ENCODE measurements around the gene CEP95. TPM values are rescaled to one million over a fixed set of nuclear protein-coding genes. Genes with fewer than 3 reads are reported as not detected.

CEP95 gene
- polyA plus RNA-seq, 2 of the 4 experiments (the other 2 are of a cell fraction): 30.0 to 73.0 TPM

GRCh38 chr17:64457156-64457555, 49.6 kb upstream of the CEP95 start:
- 84% methylated on average over 7 of the region's 7 CpGs for WGBS (ENCODE audit: missing lambda C conversion rate)
- CTCF ChIA-PET: interaction anchor here (0.6 to 3.1 kb wide), 7 partner anchors 13 to 154 kb away, joined by 3 to 24 read pairs (median 3); no protein-coding TSS in a partner anchor
- POLR2A ChIA-PET: no interaction called here
- no peak for ATAC-seq
- no peak overlapping the region for H3K4me2 ChIP-seq
- H3K9me3 ChIP-seq: no peaks in the 10 kb centered on the region
- H3K4me3 ChIP-seq: no peak overlapping the region
- TF ChIP-seq CBX2 (IDR thresholded peaks at IDR 0.05; ENCODE audit: borderline replicate concordance, low read depth) (no peak), JUN (IDR thresholded peaks at IDR 0.05) (no peak), HOXB5 (CRISPR knock-in tag; IDR thresholded peaks at IDR 0.05) (no peak), PBX3 (IDR thresholded peaks at IDR 0.05) (no peak), CEBPB (IDR thresholded peaks at IDR 0.05) (no peak)
- no peak for FAIRE-seq
- no peak overlapping the region for H3K27ac ChIP-seq
- DNase-seq (ENCODE audit: low read depth in 1 of 2, low spot score in 1 of 2): no peak
- H3K4me1 ChIP-seq: peaks cover 5% of the 10 kb centered on the region; the same call in 1 of the 3 replicates

GRCh38 chr17:64458756-64459155, 48.0 kb upstream of the CEP95 start:
- no peak for FAIRE-seq
- ChIA-PET POLR2A (no interaction called here), CTCF (interaction anchor here (3.1 to 3.6 kb wide), 2 partner anchors 39 to 138 kb away, joined by 15 to 27 read pairs; no protein-coding TSS in a partner anchor)
- H3K9me3 ChIP-seq: no peaks in the 10 kb centered on the region
- TF ChIP-seq CHD4 (IDR thresholded peaks at IDR 0.05; ENCODE audit: borderline replicate concordance) (no peak), POLR2A (IDR thresholded peaks at IDR 0.05; ENCODE audit: low read length) (no peak), HMGXB4 (CRISPR knock-in tag; IDR thresholded peaks at IDR 0.05; ENCODE audit: borderline replicate concordance) (no peak), MYC (IDR thresholded peaks at IDR 0.05; ENCODE audit: borderline replicate concordance, low read length) (no peak), KDM5A (IDR thresholded peaks at IDR 0.05) (no peak), RNF2 (IDR thresholded peaks at IDR 0.05; ENCODE audit: borderline replicate concordance, low read depth) (no peak), MAFK (IDR thresholded peaks at IDR 0.05; ENCODE audit: partially characterized antibody) (no peak), RARB (CRISPR knock-in tag; IDR thresholded peaks at IDR 0.05) (no peak), ZFP36 (IDR thresholded peaks at IDR 0.05; ENCODE audit: borderline replicate concordance, partially characterized antibody) (no peak), NFE2L2 (conservative IDR thresholded peaks at IDR 0.05; ENCODE audit: low read length) (no peak), EHMT2 (IDR thresholded peaks at IDR 0.05; ENCODE audit: low read depth) (no peak), RFX5 (IDR thresholded peaks at IDR 0.05) (no peak), HDAC2 (IDR thresholded peaks at IDR 0.05) (no peak), RCOR1 (IDR thresholded peaks at IDR 0.05; ENCODE audit: low read depth, low read length) (no peak), POLR2AphosphoS2 (conservative IDR thresholded peaks at IDR 0.05; ENCODE audit: low read length) (no peak), HOXB5 (CRISPR knock-in tag; IDR thresholded peaks at IDR 0.05) (no peak), FOXS1 (CRISPR knock-in tag; IDR thresholded peaks at IDR 0.05) (no peak)
- no peak overlapping the region for H3K27ac ChIP-seq
- peaks cover 5% of the 10 kb centered on the region; the same call in 1 of the 3 replicates for H3K4me1 ChIP-seq
- H3K4me2 ChIP-seq: no peak overlapping the region
- peak; percentile 30 to 32; a peak in 3 of 6 replicates for ATAC-seq
- no peak overlapping the region for H3K4me3 ChIP-seq
- DNase-seq (ENCODE audit: low read depth in 1 of 2, low spot score in 1 of 2): no peak
- 70% methylated on average over 8 of the region's 8 CpGs for WGBS (ENCODE audit: missing lambda C conversion rate)

DNA sequence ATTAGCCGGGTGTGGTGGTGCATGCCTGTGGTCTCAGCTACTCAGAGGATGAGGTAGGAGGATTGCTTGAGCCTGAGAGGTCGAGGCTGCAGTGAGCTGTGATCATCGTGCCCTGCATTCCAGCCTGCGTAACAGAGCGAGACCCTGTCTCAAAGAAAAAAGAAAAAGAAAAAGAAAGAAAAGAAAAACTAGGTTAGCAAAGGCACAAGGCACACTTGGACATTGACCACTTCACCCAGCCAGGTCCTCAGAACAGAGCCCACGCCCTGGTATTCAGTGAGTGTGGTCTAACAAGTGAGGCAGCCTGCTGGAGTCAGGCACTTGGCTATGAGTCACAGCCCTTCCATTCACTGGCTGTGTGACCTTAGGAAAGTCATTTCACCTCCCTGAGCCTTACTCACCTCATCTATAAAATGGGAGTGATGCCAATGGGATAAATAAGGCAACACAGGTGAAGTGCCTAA, 47.5 kb upstream of the CEP95 start:
- Histone ChIP-seq H3K4me2 (no peak overlapping the region), H3K27ac (no peak overlapping the region)
- ATAC-seq: peak; percentile 58 to 73; a peak in 4 of 6 replicates

More for the DNA sequence above, 47.5 kb upstream of the CEP95 start:
- no peak for FAIRE-seq
- ChIA-PET CTCF (interaction anchor here (0.6 to 3.6 kb wide), 2 partner anchors 39 to 578 kb away, joined by 3 to 27 read pairs; partner anchors contain the start of gene GH2), POLR2A (no interaction called here)
- TF ChIP-seq CBX2 (IDR thresholded peaks at IDR 0.05; ENCODE audit: borderline replicate concordance, low read depth): no peak
- peak; percentile 18 for TF ChIP-seq ZFP36 (IDR thresholded peaks at IDR 0.05; ENCODE audit: borderline replicate concordance, partially characterized antibody)
- no peak for TF ChIP-seq CHD4 (IDR thresholded peaks at IDR 0.05; ENCODE audit: borderline replicate concordance)
- TF ChIP-seq MAFK (IDR thresholded peaks at IDR 0.05; ENCODE audit: partially characterized antibody): no peak
- peak; percentile 85; the same call in 1 of the 2 replicates for TF ChIP-seq ESRRA (IDR thresholded peaks at IDR 0.05; ENCODE audit: borderline replicate concordance, low read length)
- TF ChIP-seq, protein P1, sequence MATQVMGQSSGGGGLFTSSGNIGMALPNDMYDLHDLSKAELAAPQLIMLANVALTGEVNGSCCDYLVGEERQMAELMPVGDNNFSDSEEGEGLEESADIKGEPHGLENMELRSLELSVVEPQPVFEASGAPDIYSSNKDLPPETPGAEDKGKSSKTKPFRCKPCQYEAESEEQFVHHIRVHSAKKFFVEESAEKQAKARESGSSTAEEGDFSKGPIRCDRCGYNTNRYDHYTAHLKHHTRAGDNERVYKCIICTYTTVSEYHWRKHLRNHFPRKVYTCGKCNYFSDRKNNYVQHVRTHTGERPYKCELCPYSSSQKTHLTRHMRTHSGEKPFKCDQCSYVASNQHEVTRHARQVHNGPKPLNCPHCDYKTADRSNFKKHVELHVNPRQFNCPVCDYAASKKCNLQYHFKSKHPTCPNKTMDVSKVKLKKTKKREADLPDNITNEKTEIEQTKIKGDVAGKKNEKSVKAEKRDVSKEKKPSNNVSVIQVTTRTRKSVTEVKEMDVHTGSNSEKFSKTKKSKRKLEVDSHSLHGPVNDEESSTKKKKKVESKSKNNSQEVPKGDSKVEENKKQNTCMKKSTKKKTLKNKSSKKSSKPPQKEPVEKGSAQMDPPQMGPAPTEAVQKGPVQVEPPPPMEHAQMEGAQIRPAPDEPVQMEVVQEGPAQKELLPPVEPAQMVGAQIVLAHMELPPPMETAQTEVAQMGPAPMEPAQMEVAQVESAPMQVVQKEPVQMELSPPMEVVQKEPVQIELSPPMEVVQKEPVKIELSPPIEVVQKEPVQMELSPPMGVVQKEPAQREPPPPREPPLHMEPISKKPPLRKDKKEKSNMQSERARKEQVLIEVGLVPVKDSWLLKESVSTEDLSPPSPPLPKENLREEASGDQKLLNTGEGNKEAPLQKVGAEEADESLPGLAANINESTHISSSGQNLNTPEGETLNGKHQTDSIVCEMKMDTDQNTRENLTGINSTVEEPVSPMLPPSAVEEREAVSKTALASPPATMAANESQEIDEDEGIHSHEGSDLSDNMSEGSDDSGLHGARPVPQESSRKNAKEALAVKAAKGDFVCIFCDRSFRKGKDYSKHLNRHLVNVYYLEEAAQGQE (IDR thresholded peaks at IDR 0.05): peak; percentile 30; the same call in 1 of the 2 replicates
- no peak; the same call in 1 of the 2 replicates for TF ChIP-seq FOSL2 (IDR thresholded peaks at IDR 0.05)
- TF ChIP-seq FOSL2 (CRISPR knock-in tag; IDR thresholded peaks at IDR 0.05): peak; percentile 52
- TF ChIP-seq KDM5A (IDR thresholded peaks at IDR 0.05): no peak
- TF ChIP-seq, protein P2, sequence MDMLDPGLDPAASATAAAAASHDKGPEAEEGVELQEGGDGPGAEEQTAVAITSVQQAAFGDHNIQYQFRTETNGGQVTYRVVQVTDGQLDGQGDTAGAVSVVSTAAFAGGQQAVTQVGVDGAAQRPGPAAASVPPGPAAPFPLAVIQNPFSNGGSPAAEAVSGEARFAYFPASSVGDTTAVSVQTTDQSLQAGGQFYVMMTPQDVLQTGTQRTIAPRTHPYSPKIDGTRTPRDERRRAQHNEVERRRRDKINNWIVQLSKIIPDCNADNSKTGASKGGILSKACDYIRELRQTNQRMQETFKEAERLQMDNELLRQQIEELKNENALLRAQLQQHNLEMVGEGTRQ (IDR thresholded peaks at IDR 0.05): no peak
- no peak for TF ChIP-seq MAZ (IDR thresholded peaks at IDR 0.05; ENCODE audit: borderline replicate concordance, low read depth, low read length)
- no peak for TF ChIP-seq RFX5 (IDR thresholded peaks at IDR 0.05)
- peak in 1 of 2 experiments; percentile 51 for DNase-seq (ENCODE audit: low read depth in 1 of 2, low spot score in 1 of 2)
- Histone ChIP-seq H3K9me3 (no peaks in the 10 kb centered on the region), H3K4me1 (peaks cover 5% of the 10 kb centered on the region; the same call in 1 of the 3 replicates), H3K4me3 (no peak overlapping the region)
- WGBS (ENCODE audit: missing lambda C conversion rate): 64% methylated on average over 6 of the region's 6 CpGs

Data from A549 (cell line).